HepG2 (cell line): ENCODE data around the gene SLC44A4. TPM values are rescaled to one million over a fixed set of nuclear protein-coding genes. Genes with fewer than 3 reads are reported as not detected.
"Not testable (repeated sequence)": the region's sequence is repeated elsewhere in the genome, so short reads cannot be mapped to it uniquely, and the experiment has no call there.

ENCODE experiments used
- ATAC-seq: fragments of 200-7000 bp; cut with Tn5 transposase; 3 replicates; pipeline ENCODE4 v1.9.1; 2020; ENCODE audit warnings: mild to moderate bottlenecking, moderate library complexity
- BruUV-seq: library from RNA; stranded (reverse); fragments of 400-500 nt; replicated peaks from 2 replicates; lab custom pipeline; 2021; lab: Mats Ljungman, UMichigan
- CTCF ChIA-PET: fragments of 300-600 bp; formaldehyde crosslinking; extraction: SDS; loops from one replicate; lab custom pipeline; 2021; ENCODE audit warnings: low total read pairs, inconsistent platforms, low intra/inter-chr PET ratio; lab: Yijun Ruan, JAX
- POLR2A ChIA-PET: fragments of 350-600 bp; sonication (Branson Sonifier 250); formaldehyde crosslinking; loops from one replicate; lab custom pipeline; 2020; ENCODE audit warnings: antibody characterized with exemption, inconsistent platforms; lab: Yijun Ruan, JAX
- DNase-seq: peaks from one replicate; pipeline ENCODE4 v3.0.0-alpha.2; 2015; ENCODE audit warnings: low spot score
- FAIRE-seq: peaks from 3 replicates; lab custom pipeline; 2011; peaks lifted over from hg19 to GRCh38; lab: Jason Lieb, UNC
- H2AFZ ChIP-seq: one replicate; pipeline ENCODE4 v1.6.1; 2011; ENCODE audit warnings: low read length, inconsistent platforms
- H3K27ac ChIP-seq: fragments of 300-600 bp; 3 replicates; pipeline ENCODE4 v1.8.0; 2011; ENCODE audit warnings: mixed run types, mild to moderate bottlenecking, mixed read lengths, low read length, inconsistent platforms; ENCODE audit not compliant: insufficient read depth; ENCODE audit errors: extremely low read length
- H3K27me3 ChIP-seq, 2 experiments: fragments of 200-600 bp in 1 of 2; 2 replicates in 1 of 2; 3 replicates in 1 of 2; pipeline versions ENCODE4 v1.6.0 to v1.8.0; 2011; ENCODE audit warnings: low read length in 2 of 2, mild to moderate bottlenecking in 2 of 2, moderate library complexity in 2 of 2, inconsistent platforms in 1 of 2; ENCODE audit not compliant: insufficient read depth in 2 of 2, control insufficient read depth in 1 of 2
- H3K36me3 ChIP-seq, 2 experiments: fragments of 200-600 bp in 1 of 2; replicated peaks in 1 of 2; 2 replicates in 1 of 2; 3 replicates in 1 of 2; pipeline versions ENCODE4 v1.5.1 to v1.8.0; 2011; ENCODE audit warnings: low read length in 2 of 2, inconsistent platforms in 1 of 2; ENCODE audit not compliant: insufficient read depth in 2 of 2, control insufficient read depth in 1 of 2
- H3K4me1 ChIP-seq: 2 replicates; pipeline ENCODE4 v1.5.1; 2012; ENCODE audit warnings: low read length, inconsistent platforms; ENCODE audit not compliant: insufficient read depth
- H3K4me2 ChIP-seq: 2 replicates; pipeline ENCODE4 v1.6.0; 2011; ENCODE audit warnings: low read depth, low read length, inconsistent platforms
- H3K4me3 ChIP-seq, 3 experiments: fragments of 200-600 bp in 1 of 3; sonication (generic), shearing (Covaris generic) in 1 of 3; replicated peaks in 1 of 3; 2 replicates each; pipeline ENCODE4 v1.5.1; 2011 to 2016; ENCODE audit warnings: low read length in 3 of 3, inconsistent platforms in 2 of 3, low read depth in 2 of 3, mild to moderate bottlenecking in 2 of 3, control low read depth in 1 of 3, mixed read lengths in 1 of 3; ENCODE audit not compliant: insufficient read depth in 1 of 3
- H3K79me2 ChIP-seq: one replicate; pipeline ENCODE4 v1.6.1; 2011; ENCODE audit warnings: low read length, inconsistent platforms; ENCODE audit not compliant: insufficient read depth
- H3K9ac ChIP-seq: 2 replicates; pipeline ENCODE4 v1.6.0; 2011; ENCODE audit warnings: mild to moderate bottlenecking, low read depth, low read length, inconsistent platforms; ENCODE audit not compliant: insufficient read depth
- H3K9me3 ChIP-seq: 2 replicates; pipeline ENCODE4 v1.5.1; 2012; ENCODE audit warnings: mild to moderate bottlenecking, low read length
- H4K20me1 ChIP-seq: 2 replicates; pipeline ENCODE4 v1.6.0; 2011; ENCODE audit warnings: inconsistent platforms, mild to moderate bottlenecking, low read length, moderate library complexity; ENCODE audit not compliant: insufficient read depth
- DMAP1 ChIP-seq: IDR thresholded peaks from 2 replicates; pipeline ENCODE4 v1.6.1; 2016
- MBD4 ChIP-seq: IDR thresholded peaks from 2 replicates; pipeline ENCODE4 v1.6.1; 2012; ENCODE audit warnings: low read length, inconsistent platforms, borderline replicate concordance
- NFATC3 ChIP-seq: sonication (generic); formaldehyde crosslinking; IDR thresholded peaks from 2 replicates; pipeline ENCODE4 v1.5.1; 2020; ENCODE audit warnings: mild to moderate bottlenecking, missing genetic modification reagents
- REPIN1 ChIP-seq: sonication (generic); formaldehyde crosslinking; IDR thresholded peaks from 2 replicates; pipeline ENCODE4 v1.8.0; 2022; ENCODE audit warnings: missing genetic modification reagents, low read depth, mild to moderate bottlenecking, borderline replicate concordance
- SATB2 ChIP-seq: sonication (generic); formaldehyde crosslinking; IDR thresholded peaks from 2 replicates; pipeline ENCODE4 v1.5.0; 2020; ENCODE audit warnings: missing genetic modification reagents
- ZBTB38 ChIP-seq: sonication (generic); formaldehyde crosslinking; IDR thresholded peaks from 2 replicates; pipeline ENCODE4 v1.5.1; 2020; ENCODE audit warnings: mild to moderate bottlenecking, missing genetic modification reagents
- ZNF609 ChIP-seq: sonication (generic); formaldehyde crosslinking; IDR thresholded peaks from 2 replicates; pipeline ENCODE4 v1.4.0; 2020; ENCODE audit warnings: mild to moderate bottlenecking, missing genetic modification reagents, borderline replicate concordance
- in situ Hi-C: cut with HindIII; loops from 2 replicates; pipeline ENCODE4 v1.10.0; 2017; ENCODE audit warnings: low pct_unique_long_range_greater_than_20kb; ENCODE audit not compliant: extremely low pct_ligation_motif_present
- intact Hi-C: fragments of 100-400 bp; cut with micrococcal nuclease; formaldehyde crosslinking; loops from one replicate; pipeline ENCODE4 v1.10.0; 2022; ENCODE audit not compliant: unreplicated experiment
- polyA plus RNA-seq, 8 experiments: library from polyadenylated mRNA; depleted of rRNA in 3 of 8; stranded (reverse) in 7 of 8; unstranded in 1 of 8; fragments of >200 nt; fragmentation: Illumina TruSeq in 4 of 8; extraction: Trizol in 4 of 8; gene quantifications; 2 replicates each; pipeline versions ENCODE4 v1.2.1 to v1.2.3, GENCODE V29; 2011 to 2016; ENCODE audit warnings: low read depth in 4 of 8, missing spikeins in 1 of 8, mixed read lengths in 1 of 8; ENCODE audit not compliant: insufficient read depth in 1 of 8
- total RNA-seq, 5 experiments: library from RNA; depleted of rRNA; stranded (reverse); fragments of >200 nt; fragmentation: Illumina TruSeq; extraction: Trizol; gene quantifications; 2 replicates each; pipeline ENCODE4 v1.2.3, GENCODE V29; 2016; ENCODE audit warnings: low read depth in 1 of 5
- TF ChIP-seq, protein P1 (sequence below), 2 experiments: fragments of 450-650 bp in 1 of 2; sonication (generic) in 1 of 2; formaldehyde crosslinking in 1 of 2; IDR thresholded peaks; 2 replicates each; pipeline versions ENCODE4 v1.6.1 to v1.8.0; 2016 to 2022; ENCODE audit warnings: antibody characterized with exemption in 1 of 2, mild to moderate bottlenecking in 1 of 2, missing genetic modification reagents in 1 of 2

SLC44A4 gene
- total and polyA plus RNA-seq, 2 of the 13 experiments (the other 11 are each of a cell fraction or from before 2014, with no cell fraction given): 3.5 to 5.9 TPM

DNA sequence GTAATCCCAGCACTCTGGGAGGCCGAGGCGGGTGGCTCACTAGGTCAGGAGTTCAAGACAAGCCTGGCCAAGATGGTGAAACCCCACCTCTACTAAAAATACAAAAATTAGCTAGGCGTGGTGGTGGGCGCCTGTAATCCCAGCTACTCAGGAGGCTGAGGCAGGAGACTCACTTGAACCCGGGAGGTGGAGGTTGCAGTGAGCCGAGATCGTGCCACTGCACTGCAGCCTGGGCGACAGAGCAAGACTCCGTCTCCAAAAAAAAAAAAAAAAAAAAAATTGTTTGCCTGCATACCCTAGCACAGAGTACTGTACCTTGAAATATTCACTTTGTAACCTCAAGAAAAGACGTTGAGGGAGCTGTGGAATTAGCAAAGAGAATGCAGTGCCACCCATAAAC, 58.4 kb downstream of the SLC44A4 start (continued):
- TF ChIP-seq, protein P1, sequence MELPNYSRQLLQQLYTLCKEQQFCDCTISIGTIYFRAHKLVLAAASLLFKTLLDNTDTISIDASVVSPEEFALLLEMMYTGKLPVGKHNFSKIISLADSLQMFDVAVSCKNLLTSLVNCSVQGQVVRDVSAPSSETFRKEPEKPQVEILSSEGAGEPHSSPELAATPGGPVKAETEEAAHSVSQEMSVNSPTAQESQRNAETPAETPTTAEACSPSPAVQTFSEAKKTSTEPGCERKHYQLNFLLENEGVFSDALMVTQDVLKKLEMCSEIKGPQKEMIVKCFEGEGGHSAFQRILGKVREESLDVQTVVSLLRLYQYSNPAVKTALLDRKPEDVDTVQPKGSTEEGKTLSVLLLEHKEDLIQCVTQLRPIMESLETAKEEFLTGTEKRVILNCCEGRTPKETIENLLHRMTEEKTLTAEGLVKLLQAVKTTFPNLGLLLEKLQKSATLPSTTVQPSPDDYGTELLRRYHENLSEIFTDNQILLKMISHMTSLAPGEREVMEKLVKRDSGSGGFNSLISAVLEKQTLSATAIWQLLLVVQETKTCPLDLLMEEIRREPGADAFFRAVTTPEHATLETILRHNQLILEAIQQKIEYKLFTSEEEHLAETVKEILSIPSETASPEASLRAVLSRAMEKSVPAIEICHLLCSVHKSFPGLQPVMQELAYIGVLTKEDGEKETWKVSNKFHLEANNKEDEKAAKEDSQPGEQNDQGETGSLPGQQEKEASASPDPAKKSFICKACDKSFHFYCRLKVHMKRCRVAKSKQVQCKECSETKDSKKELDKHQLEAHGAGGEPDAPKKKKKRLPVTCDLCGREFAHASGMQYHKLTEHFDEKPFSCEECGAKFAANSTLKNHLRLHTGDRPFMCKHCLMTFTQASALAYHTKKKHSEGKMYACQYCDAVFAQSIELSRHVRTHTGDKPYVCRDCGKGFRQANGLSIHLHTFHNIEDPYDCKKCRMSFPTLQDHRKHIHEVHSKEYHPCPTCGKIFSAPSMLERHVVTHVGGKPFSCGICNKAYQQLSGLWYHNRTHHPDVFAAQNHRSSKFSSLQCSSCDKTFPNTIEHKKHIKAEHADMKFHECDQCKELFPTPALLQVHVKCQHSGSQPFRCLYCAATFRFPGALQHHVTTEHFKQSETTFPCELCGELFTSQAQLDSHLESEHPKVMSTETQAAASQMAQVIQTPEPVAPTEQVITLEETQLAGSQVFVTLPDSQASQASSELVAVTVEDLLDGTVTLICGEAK (IDR thresholded peaks at IDR 0.05): not testable (repeated sequence)
- TF ChIP-seq, protein P1 (CRISPR knock-in tag; IDR thresholded peaks at IDR 0.05): 0 out of 2 replicates have a peak, but pooled peaks have one; percentile 37
- peak; percentile 66; the same call in 1 of the 2 replicates for TF ChIP-seq ZBTB38 (CRISPR knock-in tag)

GRCh38 chr6:31819871-31820299, 58.9 kb downstream of the SLC44A4 start:
- Histone ChIP-seq H3K4me2 (peak overlapping the region; percentile 76), H2AFZ (no peak overlapping the region), H4K20me1 (no peaks in the 10 kb centered on the region), H3K79me2 (peaks cover 27% of the 10 kb centered on the region), H3K9me3 (no peaks in the 10 kb centered on the region), H3K9ac (peak overlapping the region; percentile 66), H3K36me3 (no peaks in the 10 kb centered on the region), H3K4me1 (peaks cover 46% of the 10 kb centered on the region), H3K4me3 (peak overlapping the region in 2 of 3 experiments; percentile 19 to 45; a peak in 3 of 6 replicates), H3K27me3 (no peaks in the 10 kb centered on the region), H3K27ac (peak overlapping the region; percentile 86)
- ATAC-seq (peak; percentile 42), DNase-seq (peak; percentile 76), FAIRE-seq (no peak)
- intact Hi-C loops (no loop called here), in situ Hi-C loops (no loop called here)
- no TSS peak for BruUV-seq
- ChIA-PET POLR2A (interaction anchor here (0.7 to 6.9 kb wide), 15 partner anchors 12 to 168 kb away, joined by 3 to 66 read pairs (median 4); partner anchors contain the start of genes APOM, LSM2, VARS1 and VWA7), CTCF (no interaction called here)
- TF ChIP-seq ZNF609 (CRISPR knock-in tag) (0 out of 2 replicates have a peak, but pooled peaks have one; percentile 9), REPIN1 (CRISPR knock-in tag) (no peak), DMAP1 (CRISPR knock-in tag) (no peak), SATB2 (CRISPR knock-in tag) (no peak), NFATC3 (CRISPR knock-in tag) (no peak), MBD4 (0 out of 2 replicates have a peak, but pooled peaks have one; percentile 45)
